ENCODE measurements around the gene REM2.
"Not testable (repeated sequence)": the region's sequence is repeated elsewhere in the genome, so short reads cannot be mapped to it uniquely, and the experiment has no call there.

The REM2 gene

DNA sequence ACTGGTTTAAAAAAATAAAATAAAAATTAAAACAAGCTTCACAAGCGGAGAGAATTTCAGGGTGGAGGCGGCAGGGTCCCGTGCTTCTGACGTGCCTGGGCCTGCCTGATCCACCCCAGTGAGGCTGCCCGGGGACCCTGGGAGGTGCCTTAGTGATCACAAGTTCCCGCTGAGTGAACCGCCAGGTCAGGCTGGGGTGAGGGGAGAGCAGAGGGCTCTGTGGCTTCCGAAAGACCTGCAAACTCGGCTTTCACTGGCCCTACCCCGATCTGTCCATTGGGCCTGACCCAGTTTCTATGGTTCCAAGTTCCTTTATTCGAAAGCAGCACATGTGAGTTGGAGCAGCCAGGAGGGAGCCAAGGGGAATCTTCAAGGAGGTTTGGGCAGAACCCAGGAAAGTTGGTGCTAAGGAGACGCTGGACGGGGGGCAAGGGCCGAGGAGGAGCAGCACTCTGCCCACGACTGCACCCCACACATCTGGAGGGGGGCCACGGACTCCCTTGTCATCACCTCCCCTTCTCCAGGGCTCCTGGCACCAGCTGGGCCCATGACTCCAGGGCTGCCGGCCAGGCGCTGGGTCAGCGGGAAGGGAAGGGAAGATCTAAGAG, 33.7 kb upstream of the REM2 start:
- DNase-seq: no peak

DNA sequence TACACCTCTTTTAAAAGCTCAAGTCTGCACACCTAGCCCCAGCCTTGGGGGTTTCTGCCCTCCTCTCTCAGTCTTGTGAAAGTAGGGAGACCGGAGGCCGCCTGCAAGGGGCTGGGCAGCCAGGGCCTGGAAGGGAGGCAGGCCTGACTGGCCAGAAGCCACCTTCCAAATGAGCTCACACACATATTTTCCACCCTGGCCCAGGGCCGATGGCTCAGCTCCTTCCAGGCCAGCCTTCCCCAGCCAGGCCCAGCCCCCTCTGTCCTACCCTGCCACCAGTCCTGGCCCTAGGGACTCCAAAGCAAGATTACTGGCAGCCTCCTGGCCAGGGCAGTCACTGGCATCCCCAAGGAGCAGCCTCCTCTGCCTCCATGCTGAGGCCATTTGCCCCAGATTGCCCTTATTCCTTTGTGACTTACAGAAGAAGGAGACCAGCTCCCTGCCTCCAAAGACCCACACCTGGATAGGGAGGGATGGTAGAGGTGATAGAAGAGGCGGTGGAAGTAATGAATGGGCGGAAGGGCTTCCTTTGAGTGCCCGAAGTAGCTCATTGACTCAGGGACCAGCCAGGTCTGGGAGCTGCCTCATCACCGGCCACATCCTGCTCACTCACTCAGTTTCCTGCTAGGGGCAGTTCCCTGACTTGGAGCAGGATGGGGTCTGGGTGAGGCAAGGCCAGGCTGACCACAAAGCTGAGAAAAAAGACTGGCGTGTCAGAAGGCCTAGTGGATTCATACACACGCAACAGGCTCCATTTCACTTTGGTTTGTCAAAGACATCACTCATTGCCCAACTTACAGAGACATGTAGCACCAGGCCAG, 31.9 kb upstream of the REM2 start:
- no peak for DNase-seq

DNA sequence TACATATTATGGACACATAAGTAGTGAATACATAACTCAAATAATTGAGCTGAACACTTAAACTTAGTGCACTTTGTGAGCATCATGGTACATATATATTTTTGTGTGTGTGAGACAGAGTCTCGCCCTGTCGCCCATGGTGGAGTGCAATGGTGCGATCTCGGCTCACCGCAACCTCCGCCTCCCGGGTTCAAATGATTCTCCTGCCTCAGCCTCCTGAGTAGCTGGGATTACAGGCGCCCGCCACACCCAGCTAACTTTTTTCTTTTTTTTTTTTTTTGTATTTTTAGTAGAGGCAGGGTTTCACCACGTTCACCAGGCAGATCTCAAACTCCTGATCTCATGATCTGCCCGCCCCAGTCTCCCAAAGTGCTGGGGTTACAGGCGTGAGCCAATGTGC, 30.8 kb upstream of the REM2 start:
- not testable (repeated sequence) for DNase-seq

DNA sequence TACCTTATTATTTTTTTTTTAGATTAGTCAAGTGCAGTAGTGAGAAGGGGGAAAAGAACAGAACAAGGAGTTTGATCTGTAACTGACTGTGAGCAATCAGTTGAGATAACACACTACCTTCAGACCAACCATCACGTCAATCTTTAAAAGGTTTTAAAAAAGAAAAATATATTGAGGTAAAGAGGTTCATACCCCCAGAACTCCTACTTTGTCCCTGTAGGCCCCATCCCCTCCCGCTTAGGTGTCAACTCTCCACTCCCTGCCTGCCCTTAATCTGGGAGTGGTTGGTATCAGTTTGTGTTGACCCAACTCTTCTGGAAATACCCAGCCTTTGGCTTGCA, 30.5 kb upstream of the REM2 start:
- no peak for DNase-seq

DNA sequence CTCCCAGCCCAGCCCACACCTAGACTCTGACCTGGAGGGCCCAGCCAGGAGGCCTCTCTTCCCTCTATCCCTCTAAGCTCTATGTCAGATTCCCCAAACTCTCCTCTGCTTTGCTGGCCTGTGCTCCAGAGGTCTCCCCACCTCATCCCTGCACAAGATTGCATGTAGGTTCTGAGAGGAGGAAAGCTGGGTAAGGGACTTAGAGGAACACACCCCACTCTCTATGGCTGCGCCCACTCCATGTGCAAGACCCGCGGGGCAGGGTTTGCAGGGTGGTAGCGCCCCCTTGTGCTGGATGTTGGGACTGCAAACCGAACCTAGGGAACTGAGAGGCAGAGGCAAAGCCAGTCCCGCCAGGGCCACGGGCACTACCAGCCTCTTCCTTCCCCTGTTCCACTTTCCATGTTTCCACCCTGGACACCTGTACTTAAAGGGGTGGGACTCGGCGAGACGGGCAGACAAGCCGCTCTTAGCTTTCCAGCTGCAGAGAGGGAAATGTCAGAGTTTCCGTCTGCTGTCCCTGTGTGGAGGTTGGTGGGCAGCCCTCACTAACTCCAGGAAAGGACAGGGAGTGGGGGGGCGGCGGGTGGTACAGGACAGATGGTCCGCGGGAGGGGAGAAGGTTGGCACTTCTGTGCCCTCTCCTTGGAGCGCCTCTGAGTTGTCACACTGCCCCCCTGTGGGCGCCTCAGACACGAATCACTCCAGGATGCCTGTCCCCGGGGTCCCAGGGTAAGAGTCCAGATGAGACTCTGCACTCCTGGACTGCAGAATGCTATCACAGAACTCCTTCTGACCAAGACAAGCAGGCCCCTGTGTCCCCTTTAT, 29.9 kb upstream of the REM2 start:
- peak; percentile 92 for DNase-seq

- not testable (repeated sequence) for DNase-seq
These were observed 28.7 kb upstream of the REM2 start for GRCh38 chr14:22854296-22854695.

DNA sequence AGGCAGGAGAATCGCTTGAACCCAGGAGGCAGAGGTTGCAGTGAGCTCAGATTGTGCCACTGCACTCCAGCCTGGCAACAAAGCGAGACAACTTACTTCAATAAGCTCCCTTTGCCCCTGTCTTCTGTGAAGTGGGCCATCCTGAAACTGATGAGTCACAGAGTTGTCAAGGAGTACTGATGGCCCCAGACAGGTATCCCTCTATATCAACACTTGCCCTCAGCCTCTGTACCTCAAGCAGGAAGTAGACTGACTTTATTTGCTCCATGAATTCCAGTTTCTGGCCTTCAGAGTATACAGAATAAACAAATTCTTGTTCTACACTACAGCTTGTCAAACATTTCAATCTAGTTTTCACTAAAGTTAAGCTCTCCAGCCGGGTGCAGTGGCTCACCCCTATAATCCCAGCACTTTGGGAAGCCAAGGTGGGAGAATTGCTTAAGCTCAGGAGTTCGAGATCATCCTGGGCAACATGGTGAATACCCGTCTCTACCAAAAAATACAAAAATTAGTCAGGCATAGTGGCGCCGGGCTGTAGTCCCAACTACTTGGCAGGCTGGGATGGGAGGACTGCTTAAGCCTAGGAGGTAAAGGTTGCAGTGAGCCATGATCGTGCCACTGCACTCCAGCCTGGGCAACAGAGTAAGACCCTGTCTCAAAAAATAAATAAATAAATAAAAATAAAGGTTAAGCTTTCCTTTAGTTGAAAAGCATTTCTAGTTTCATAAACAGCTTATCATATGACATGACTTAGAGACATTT, 27.9 kb upstream of the REM2 start:
- no peak for DNase-seq

- no peak for DNase-seq
These were observed 26.6 kb upstream of the REM2 start for GRCh38 chr14:22856428-22856827.

GRCh38 chr14:22860377-22860776, 22.6 kb upstream of the REM2 start:
- not testable (repeated sequence) for DNase-seq

DNA sequence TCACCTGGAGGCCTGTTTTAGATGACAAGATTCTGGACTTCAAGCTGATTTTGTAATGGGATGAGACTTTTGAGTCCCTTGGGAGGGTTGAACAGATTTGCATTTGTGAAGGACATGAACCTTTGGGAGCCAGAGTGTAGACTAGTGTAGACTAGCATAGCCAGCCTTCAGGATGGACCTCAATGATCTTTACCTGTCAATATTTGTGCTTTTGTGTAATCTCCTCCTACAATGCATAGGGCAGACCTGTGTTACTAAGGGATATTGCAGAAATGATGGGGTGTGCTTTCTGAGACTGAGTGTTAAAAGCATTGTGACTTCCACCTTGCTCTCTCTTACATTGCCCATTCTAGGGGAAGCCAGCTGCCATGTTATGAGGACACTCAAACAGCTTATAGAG, 21.4 kb upstream of the REM2 start:
- no peak for DNase-seq

- DNase-seq: no peak
These were observed 18.0 kb upstream of the REM2 start for GRCh38 chr14:22864979-22865378.

GRCh38 chr14:22865424-22866405, 17.3 kb upstream of the REM2 start:
- no peak for DNase-seq

GRCh38 chr14:22866874-22867273, 16.1 kb upstream of the REM2 start:
- no peak for DNase-seq

DNA sequence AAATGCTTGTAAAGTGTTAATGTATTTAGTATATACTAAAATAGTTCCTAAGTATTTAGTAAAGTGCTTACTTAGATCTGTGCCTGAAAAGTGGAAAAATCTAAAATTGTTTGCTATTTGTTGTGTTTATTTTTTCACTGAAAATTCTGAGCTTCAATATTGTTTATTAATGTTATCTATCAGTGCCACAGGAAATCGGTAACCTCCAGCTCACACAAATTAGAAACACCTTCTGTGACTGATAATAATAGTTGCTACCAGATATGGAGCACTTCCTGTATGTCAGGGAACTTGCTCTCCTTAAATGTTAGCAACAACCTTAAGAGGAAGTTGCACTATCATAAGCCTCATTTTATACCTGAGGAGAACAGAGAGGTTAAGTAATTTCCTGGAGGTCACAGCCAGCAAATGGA, 12.2 kb upstream of the REM2 start:
- no peak for DNase-seq

DNA sequence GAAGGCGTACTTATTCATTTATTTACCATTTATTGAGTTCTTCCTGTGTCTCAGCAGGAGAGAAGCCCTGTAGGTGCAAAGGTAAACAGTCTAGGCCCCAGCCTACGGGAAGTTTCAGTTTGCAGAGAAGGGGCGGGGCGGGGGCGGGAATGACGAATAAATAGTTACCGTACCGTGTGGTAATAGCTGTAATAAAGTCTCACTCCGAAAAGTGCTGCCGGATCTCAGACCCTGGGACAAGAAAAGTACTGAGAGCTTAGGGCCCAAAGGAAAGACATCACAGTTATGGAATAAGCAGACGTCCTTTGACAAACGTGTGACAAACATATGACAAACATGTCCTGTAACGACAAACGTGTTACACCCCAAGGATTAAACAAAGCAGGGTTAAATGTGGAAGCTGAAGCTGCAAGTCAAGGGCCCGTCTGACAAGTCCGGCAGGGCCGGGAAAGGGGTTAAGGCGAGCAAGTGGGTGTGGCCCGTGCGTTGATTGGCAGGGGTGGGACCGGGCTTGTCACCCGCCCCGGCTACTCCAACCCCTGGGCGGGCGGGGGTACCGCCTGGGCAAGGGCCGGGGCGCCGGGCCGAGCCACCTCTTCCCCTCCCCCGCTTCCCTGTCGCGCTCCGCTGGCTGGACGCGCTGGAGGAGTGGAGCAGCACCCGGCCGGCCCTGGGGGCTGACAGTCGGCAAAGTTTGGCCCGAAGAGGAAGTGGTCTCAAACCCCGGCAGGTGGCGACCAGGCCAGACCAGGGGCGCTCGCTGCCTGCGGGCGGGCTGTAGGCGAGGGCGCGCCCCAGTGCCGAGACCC, 11.6 kb upstream of the REM2 start, which contains the start of gene LRP10:
Gene LRP10, plus strand, starts transcription at position 517 of the 809 bp plus-strand sequence. CDS start 564 bp downstream, outside the sequence.
- DNase-seq: peak; percentile 69

GRCh38 chr14:22872033-22872832, 10.8 kb upstream of the REM2 start:
- peak; percentile 71 for DNase-seq

GRCh38 chr14:22872833-22873520, 10.0 kb upstream of the REM2 start:
- no peak for DNase-seq

DNA sequence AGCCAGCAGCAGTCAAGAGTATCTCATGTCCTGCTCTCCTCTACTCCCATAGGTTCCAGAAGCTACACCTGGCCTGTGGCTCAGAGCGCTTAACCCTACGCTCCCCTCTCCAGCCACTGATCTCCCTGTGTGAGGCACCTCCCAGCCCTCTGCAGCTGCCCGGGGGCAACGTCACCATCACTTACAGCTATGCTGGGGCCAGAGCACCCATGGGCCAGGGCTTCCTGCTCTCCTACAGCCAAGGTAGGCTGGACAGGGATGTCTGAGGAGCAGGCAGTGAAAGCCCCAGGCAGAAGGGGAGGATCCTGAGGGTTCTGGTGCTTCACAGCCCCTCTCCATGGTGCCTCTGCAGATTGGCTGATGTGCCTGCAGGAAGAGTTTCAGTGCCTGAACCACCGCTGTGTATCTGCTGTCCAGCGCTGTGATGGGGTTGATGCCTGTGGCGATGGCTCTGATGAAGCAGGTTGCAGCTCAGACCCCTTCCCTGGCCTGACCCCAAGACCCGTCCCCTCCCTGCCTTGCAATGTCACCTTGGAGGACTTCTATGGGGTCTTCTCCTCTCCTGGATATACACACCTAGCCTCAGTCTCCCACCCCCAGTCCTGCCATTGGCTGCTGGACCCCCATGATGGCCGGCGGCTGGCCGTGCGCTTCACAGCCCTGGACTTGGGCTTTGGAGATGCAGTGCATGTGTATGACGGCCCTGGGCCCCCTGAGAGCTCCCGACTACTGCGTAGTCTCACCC, 7.8 kb upstream of the REM2 start:
- DNase-seq: no peak

Measured in activated CD4-positive, alpha-beta T cell treated with anti-CD3 and anti-CD28 coated beads, Interleukin-2, amount 50 U/mL, for 1 hour (primary cell).